ENCODE measurements around the gene ZFAND6. TPM values are rescaled to one million over a fixed set of nuclear protein-coding genes. Genes with fewer than 3 reads are reported as not detected.

Gene ZFAND6
- total RNA-seq, 1 donor from 2014 or later, result 77.3 TPM

DNA sequence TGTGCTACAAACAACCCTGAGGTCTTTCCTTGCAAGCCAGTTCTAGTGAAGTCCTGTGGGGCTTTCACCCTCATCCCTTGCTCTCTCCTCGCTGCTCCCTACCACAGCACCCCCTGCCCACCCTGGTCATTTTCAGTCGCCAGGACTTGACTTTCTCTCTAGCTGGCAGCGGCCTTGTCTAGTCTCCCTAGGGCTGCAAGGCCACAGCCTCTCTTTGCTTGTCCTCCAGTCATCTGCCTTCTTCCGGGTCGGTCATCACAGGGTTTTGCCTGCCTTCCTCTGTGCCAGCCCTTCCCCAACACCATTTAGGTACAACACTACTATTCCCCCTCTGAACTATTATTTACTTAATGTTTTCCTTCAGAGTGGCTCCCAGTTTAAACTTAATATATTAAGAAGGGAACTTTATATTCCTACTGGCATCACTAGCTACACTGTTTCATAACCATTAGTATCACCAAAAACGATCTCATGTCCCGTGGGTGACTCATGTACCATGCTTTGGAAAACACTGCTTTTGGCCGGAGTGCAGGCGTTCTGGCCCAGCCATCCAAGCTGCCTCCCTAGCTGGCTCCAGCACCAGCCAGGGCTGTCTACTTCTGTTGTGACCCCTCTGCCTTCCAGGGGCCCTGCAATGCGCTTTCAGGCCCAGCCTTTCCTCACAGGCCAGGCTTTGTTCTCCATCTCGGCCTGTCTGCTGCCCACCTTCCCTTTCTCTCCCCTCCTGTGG, 114.7 kb downstream of the ZFAND6 start:
- Mint-ChIP-seq H3K4me3 (ENCODE audit: unreplicated experiment) (peak overlapping the region; percentile 7), H3K27ac (ENCODE audit: unreplicated experiment) (peak overlapping the region; percentile 7), H3K4me1 (ENCODE audit: unreplicated experiment) (no peaks in the 10 kb centered on the region), H3K36me3 (ENCODE audit: low read depth, unreplicated experiment) (peaks cover 12% of the 10 kb centered on the region), H3K9me3 (ENCODE audit: unreplicated experiment) (no peaks in the 10 kb centered on the region), H3K27me3 (ENCODE audit: unreplicated experiment) (peaks cover 7% of the 10 kb centered on the region)
- DNase-seq (ENCODE audit: low spot score), result no peak
- TF ChIP-seq, protein P1, sequence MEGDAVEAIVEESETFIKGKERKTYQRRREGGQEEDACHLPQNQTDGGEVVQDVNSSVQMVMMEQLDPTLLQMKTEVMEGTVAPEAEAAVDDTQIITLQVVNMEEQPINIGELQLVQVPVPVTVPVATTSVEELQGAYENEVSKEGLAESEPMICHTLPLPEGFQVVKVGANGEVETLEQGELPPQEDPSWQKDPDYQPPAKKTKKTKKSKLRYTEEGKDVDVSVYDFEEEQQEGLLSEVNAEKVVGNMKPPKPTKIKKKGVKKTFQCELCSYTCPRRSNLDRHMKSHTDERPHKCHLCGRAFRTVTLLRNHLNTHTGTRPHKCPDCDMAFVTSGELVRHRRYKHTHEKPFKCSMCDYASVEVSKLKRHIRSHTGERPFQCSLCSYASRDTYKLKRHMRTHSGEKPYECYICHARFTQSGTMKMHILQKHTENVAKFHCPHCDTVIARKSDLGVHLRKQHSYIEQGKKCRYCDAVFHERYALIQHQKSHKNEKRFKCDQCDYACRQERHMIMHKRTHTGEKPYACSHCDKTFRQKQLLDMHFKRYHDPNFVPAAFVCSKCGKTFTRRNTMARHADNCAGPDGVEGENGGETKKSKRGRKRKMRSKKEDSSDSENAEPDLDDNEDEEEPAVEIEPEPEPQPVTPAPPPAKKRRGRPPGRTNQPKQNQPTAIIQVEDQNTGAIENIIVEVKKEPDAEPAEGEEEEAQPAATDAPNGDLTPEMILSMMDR (IDR thresholded peaks at IDR 0.05; ENCODE audit: unreplicated experiment), result no peak

DNA sequence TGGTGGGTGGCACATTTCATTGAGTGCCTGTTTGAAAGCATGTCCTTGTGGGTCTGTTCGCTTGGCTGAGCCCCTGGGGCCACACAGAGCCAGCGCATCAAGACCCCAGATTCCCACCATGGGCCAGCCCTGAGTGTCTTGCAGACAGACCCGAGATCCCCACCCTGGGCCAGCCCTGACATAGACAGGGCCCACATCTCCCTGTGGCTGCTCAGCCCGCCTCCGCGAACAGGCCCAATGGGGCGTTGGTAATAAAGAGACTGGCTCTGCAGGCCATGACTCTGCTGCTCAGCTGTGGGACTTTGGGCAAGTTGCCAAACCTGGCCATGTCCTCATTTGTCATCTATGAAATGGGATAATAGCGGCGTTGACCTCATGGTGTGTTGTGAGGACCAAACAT, 116.0 kb downstream of the ZFAND6 start:
- peaks cover 12% of the 10 kb centered on the region for H3K36me3 Mint-ChIP-seq (ENCODE audit: low read depth, unreplicated experiment)
- TF ChIP-seq, protein P1 (IDR thresholded peaks at IDR 0.05; ENCODE audit: unreplicated experiment), result no peak
- no peak for DNase-seq (ENCODE audit: low spot score)
- H3K27ac Mint-ChIP-seq (ENCODE audit: unreplicated experiment), result no peak overlapping the region
- no peaks in the 10 kb centered on the region for H3K9me3 Mint-ChIP-seq (ENCODE audit: unreplicated experiment)
- H3K27me3 Mint-ChIP-seq (ENCODE audit: unreplicated experiment), result peaks cover 7% of the 10 kb centered on the region
- H3K4me1 Mint-ChIP-seq (ENCODE audit: unreplicated experiment), result no peaks in the 10 kb centered on the region
- no peak overlapping the region for H3K4me3 Mint-ChIP-seq (ENCODE audit: unreplicated experiment)

DNA sequence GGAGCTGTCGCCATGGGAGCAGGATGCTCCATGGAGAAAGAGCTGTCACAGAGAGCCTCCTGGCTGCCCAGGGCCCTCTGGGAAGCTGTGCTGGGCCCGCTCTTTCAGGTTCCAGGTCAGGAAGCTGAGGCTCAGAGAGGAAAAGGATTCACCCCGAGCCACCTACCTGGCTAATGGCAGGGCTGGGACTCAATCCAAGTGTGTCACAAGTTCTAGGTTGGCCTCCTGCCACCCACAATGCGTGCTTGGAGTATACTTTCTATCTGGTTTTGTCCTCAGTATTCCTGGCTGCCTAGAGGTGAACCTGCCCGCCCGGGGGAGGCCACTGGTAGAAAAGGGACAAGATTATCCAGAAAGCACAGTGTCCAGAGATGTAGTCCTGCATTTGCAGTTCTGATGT, 117.0 kb downstream of the ZFAND6 start:
- no peak for DNase-seq (ENCODE audit: low spot score)
- Mint-ChIP-seq H3K27ac (ENCODE audit: unreplicated experiment) (no peak overlapping the region), H3K9me3 (ENCODE audit: unreplicated experiment) (no peaks in the 10 kb centered on the region), H3K36me3 (ENCODE audit: low read depth, unreplicated experiment) (peaks cover 12% of the 10 kb centered on the region), H3K4me3 (ENCODE audit: unreplicated experiment) (no peak overlapping the region), H3K27me3 (ENCODE audit: unreplicated experiment) (peaks cover 7% of the 10 kb centered on the region), H3K4me1 (ENCODE audit: unreplicated experiment) (no peaks in the 10 kb centered on the region)
- TF ChIP-seq, protein P1 (IDR thresholded peaks at IDR 0.05; ENCODE audit: unreplicated experiment), result no peak

DNA sequence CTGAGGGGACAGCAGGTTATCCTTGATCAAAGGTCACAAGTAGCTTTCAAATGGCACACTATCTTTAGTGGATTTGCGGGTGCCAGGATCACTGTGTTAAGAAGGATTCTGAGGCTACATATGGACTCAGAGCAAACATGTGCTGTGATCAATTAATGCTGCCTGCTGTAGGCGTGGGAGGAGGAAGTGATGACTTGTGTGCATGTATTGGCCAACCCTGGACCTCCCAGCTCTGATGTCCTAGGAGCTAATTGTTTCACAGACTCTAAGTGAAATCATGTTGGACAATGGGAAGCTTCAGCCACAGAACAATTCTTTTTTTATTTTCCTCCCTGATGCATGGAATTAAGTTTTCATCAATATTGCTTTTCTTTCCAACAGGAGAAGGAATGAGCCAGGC, 117.7 kb downstream of the ZFAND6 start:
- DNase-seq (ENCODE audit: low spot score), result no peak
- Mint-ChIP-seq H3K4me3 (ENCODE audit: unreplicated experiment) (no peak overlapping the region), H3K9me3 (ENCODE audit: unreplicated experiment) (no peaks in the 10 kb centered on the region), H3K4me1 (ENCODE audit: unreplicated experiment) (no peaks in the 10 kb centered on the region), H3K27me3 (ENCODE audit: unreplicated experiment) (peaks cover 7% of the 10 kb centered on the region), H3K36me3 (ENCODE audit: low read depth, unreplicated experiment) (peaks cover 12% of the 10 kb centered on the region), H3K27ac (ENCODE audit: unreplicated experiment) (no peak overlapping the region)
- TF ChIP-seq, protein P1 (IDR thresholded peaks at IDR 0.05; ENCODE audit: unreplicated experiment), result no peak

DNA sequence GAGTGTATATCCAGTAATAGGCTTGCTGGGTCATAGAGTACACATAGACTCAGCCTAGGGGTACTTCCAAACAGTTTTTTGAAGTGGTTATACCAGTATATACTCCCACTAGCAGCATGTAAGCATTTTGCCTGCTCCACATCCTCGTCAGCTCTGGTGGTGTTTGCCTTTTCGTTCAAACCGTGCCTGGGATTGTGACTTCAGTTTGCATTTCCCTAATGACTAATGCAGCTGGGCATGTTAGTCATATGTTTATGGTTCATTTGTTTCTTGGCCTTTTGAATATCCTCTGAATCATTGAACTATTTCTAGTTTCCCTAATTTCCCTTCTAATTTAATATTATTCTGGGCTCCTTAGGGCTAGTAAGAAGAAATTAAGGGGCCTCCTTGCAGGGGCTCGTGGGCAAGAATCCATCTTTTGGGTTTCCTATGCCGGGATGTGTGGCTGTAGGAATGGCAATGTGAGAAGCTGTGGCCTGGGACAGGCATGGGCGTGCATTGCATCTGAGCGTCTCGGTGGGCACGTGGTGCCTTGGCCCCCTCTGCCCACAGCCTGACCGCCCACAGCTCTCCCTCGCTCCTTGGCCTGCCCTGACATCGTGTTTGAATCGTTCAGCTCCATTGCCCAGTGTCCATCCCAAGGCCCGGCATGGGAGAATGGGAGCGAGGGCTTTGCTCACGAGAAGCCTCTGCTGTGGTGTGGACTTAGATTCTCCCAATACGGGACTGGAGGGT, 119.7 kb downstream of the ZFAND6 start:
- Mint-ChIP-seq H3K9me3 (ENCODE audit: unreplicated experiment) (no peaks in the 10 kb centered on the region), H3K36me3 (ENCODE audit: low read depth, unreplicated experiment) (peaks cover 5% of the 10 kb centered on the region), H3K4me3 (ENCODE audit: unreplicated experiment) (peak overlapping the region; percentile 33), H3K4me1 (ENCODE audit: unreplicated experiment) (no peaks in the 10 kb centered on the region), H3K27ac (ENCODE audit: unreplicated experiment) (no peak overlapping the region), H3K27me3 (ENCODE audit: unreplicated experiment) (peaks cover 7% of the 10 kb centered on the region)
- DNase-seq (ENCODE audit: low spot score), result no peak
- TF ChIP-seq, protein P1 (IDR thresholded peaks at IDR 0.05; ENCODE audit: unreplicated experiment), result no peak
